A549 treated with AZD9567 at 1 μM for 4 hours (cell line): Measurements from ENCODE around the gene TMIGD1. TPM values are rescaled to one million over a fixed set of nuclear protein-coding genes. Genes with fewer than 3 reads are reported as not detected.

Experiments
- total RNA-seq: library from RNA; stranded (reverse); fragments of 200-300 nt; extraction: Qiagen RNA extraction; gene quantifications from 5 replicates; pipeline ENCODE4 v1.2.3, GENCODE V29; 2022; ENCODE audit not compliant: insufficient read depth

Gene TMIGD1, protein sequence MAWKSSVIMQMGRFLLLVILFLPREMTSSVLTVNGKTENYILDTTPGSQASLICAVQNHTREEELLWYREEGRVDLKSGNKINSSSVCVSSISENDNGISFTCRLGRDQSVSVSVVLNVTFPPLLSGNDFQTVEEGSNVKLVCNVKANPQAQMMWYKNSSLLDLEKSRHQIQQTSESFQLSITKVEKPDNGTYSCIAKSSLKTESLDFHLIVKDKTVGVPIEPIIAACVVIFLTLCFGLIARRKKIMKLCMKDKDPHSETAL
- total RNA-seq, result not detected in 5 replicates

DNA sequence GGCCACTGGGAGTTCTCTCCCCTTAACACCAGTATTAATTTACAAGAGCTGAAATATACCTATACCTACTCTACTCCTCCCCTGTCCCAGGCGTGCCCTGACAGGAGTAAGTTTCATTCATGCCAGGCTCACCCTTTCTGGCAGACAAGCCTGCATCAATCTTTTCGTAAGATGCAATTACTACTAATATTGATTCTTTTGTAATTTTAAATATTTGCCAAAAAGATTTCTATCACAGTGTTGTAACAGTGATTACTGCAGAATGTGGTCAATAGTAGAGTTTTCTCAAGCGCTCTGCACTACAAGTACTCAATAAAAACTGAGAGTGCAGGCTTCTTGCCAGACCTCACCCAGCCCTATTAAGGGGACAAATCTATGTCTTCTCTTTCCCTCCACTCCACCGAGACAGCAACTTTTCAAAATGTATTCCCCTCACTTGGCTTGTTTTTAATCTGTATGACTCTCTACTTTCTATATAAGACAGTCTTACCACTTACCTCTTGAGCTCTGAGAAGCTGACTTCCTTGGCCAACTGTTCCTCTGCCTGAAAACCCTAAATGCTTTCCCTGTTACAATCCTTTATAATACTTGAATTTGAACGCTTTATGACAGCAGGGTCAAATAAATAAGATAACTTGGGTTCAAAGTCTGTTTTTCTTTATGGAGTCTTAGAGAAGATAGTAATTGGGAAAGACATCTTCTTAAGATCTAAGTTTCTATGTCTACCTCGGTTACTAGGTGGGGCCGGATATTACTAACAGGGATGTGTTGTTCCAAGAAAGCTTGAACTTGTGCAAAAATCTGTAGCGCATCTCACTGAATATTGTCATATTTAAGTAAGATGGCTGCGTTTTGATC, at the start of gene TMIGD1:
TSS of gene TMIGD1 (minus strand) at position 555 of the 858 bp plus-strand sequence. CDS start 1,924 bp downstream, outside the sequence.

DNA sequence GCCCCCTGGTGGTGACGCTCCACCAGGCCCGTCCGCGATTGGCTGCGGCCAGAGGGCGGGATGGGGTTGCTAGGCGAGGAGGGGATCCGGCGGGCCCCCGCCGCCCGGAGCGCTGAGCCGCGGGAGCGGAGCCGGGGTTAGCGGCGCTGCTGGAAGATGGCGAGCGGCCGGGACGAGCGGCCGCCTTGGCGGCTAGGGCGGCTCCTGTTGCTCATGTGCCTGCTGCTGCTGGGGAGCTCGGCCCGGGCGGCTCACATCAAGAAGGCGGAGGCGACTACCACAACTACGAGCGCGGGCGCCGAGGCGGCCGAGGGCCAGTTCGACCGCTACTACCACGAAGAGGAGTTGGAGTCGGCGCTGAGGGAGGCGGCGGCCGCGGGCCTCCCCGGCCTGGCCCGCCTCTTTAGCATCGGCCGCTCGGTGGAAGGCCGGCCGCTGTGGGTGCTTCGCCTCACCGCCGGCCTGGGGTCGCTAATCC, 45.0 kb upstream of the TMIGD1 start, which contains the start of gene CPD:
TSS of gene CPD (plus strand) at position 103 of the 478 bp plus-strand sequence. CDS start at position 157, 54 bp downstream.

DNA sequence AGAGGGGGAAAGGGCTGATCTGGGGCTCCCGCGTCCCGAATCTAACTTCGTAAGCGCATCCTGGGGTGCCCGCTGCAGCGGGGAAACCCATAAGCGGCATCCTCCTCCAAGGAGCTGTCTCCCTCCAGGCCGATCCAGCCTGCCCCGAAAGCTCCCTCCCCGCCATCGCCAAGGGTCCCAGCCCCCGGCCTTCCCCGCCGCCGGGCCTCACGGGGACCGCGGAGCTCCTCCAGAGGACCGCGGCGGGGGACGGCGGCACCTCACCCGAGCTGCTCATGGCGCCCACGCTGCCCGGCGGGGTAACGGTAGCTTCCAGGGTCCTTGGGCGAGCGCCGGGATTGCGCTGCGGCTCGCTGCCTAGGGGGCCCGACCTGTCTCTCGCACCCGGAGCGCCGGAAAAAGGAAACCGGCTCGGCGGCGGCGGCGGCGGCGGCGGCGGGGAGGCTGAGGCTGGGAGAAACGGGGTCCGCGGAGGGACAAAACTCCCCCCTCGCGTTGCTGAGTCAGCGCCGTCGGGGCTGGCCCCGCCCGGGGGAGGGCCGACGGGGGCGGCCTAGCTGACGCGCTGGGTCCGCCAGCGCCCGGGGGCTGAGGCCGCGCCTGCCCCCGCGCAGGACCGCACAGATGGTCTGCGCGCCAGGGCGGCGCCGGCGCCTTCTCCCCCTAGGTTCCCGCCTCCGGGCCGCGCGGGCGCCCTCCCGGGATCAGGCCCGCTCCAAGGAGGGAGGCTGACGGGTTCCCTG, 42.1 kb downstream of the TMIGD1 start, which contains the start of gene BLMH:
TSS of gene BLMH (minus strand) at position 402 of the 743 bp plus-strand sequence. CDS start at position 277, 125 bp downstream.

Other genes starting within 250 kb of the TMIGD1 start
- gene NSRP1, start 217.2 kb downstream of the TMIGD1 start, total RNA-seq, result 26.4 to 37.1 TPM (median 27.8 TPM) in 5 replicates
- 0.07 to 0.13 TPM (median 0.09 TPM) in 3 of 5 replicates, not detected in the others for gene SLC6A4, start 98.4 kb downstream of the TMIGD1 start, total RNA-seq
- gene BLMH, start 42.1 kb downstream of the TMIGD1 start, total RNA-seq, result 39.2 to 43.4 TPM (median 42.5 TPM) in 5 replicates
- 22.6 to 45.3 TPM (median 29.3 TPM) in 5 replicates for gene CPD, start 44.9 kb upstream of the TMIGD1 start, total RNA-seq
- gene GOSR1, start 143.4 kb upstream of the TMIGD1 start, total RNA-seq, result 34.1 to 45.3 TPM (median 37.2 TPM) in 5 replicates